Endodermal cell (in vitro differentiated cells): Measurements from ENCODE around the gene TMEM185A. TPM values are rescaled to one million over a fixed set of nuclear protein-coding genes. Genes with fewer than 3 reads are reported as not detected.

ENCODE experiments used
- DNase-seq: peaks from one replicate; pipeline ENCODE4 v3.0.0-alpha.2; 2017
- H3K27ac ChIP-seq: 2 replicates; pipeline ENCODE4 v1.5.1; 2013; ENCODE audit warnings: mild to moderate bottlenecking, low read depth, low read length, moderate library complexity
- H3K27me3 ChIP-seq: 2 replicates; pipeline ENCODE4 v1.6.1; 2013; ENCODE audit warnings: mild to moderate bottlenecking, low read length, moderate library complexity; ENCODE audit not compliant: insufficient read depth, control insufficient read depth, poor library complexity, severe bottlenecking
- H3K36me3 ChIP-seq: 2 replicates; pipeline ENCODE4 v1.7.0; 2013; ENCODE audit warnings: mild to moderate bottlenecking, low read length, moderate library complexity; ENCODE audit not compliant: control insufficient read depth, insufficient read depth
- H3K4me1 ChIP-seq: one replicate; pipeline ENCODE4 v1.7.0; 2013; ENCODE audit warnings: low read length; ENCODE audit not compliant: control insufficient read depth, insufficient read depth
- H3K4me3 ChIP-seq: 2 replicates; pipeline ENCODE4 v1.5.1; 2013; ENCODE audit warnings: mild to moderate bottlenecking, low read length, moderate library complexity
- H3K9ac ChIP-seq: 2 replicates; pipeline ENCODE4 v1.6.1; 2013; ENCODE audit warnings: mild to moderate bottlenecking, low read length, moderate library complexity; ENCODE audit not compliant: poor library complexity, severe bottlenecking; ENCODE audit errors: extremely low read depth
- H3K9me3 ChIP-seq: 2 replicates; pipeline ENCODE4 v1.6.1; 2013; ENCODE audit warnings: mild to moderate bottlenecking, low read length, moderate library complexity; ENCODE audit not compliant: control insufficient read depth
- H3K27ac Mint-ChIP-seq: 2 replicates; pipeline ENCODE4 v1.8.0; 2020; ENCODE audit warnings: mixed read lengths
- H3K27me3 Mint-ChIP-seq: 2 replicates; pipeline ENCODE4 v1.8.0; 2021; ENCODE audit warnings: mild to moderate bottlenecking, mixed read lengths; ENCODE audit not compliant: insufficient read depth
- H3K36me3 Mint-ChIP-seq: 2 replicates; pipeline ENCODE4 v1.8.0; 2020; ENCODE audit warnings: low read depth, mixed read lengths
- H3K4me1 Mint-ChIP-seq: 2 replicates; pipeline ENCODE4 v1.8.0; 2020; ENCODE audit warnings: mixed read lengths
- H3K4me3 Mint-ChIP-seq: 2 replicates; pipeline ENCODE4 v1.8.0; 2020; ENCODE audit warnings: mild to moderate bottlenecking, moderate library complexity, mixed read lengths
- H3K9me3 Mint-ChIP-seq: 2 replicates; pipeline ENCODE4 v1.8.0; 2020; ENCODE audit warnings: mild to moderate bottlenecking, mixed read lengths
- CTCF ChIP-seq: fragments of 200-600 bp; sonication (generic); conservative IDR thresholded peaks from 2 replicates; pipeline ENCODE4 v1.5.0; 2021; ENCODE audit warnings: antibody characterized with exemption, mild to moderate bottlenecking
- WGBS, 2 experiments: methylation state at CpG; one replicate each; pipeline versions ENCODE4 v1.1.5 to v1.1.7; 2013; ENCODE audit warnings: missing lambda C conversion rate in 2 of 2, mixed read lengths in 1 of 2; ENCODE audit not compliant: insufficient coverage in 1 of 2, insufficient read length in 1 of 2; 5-methylcytosine and 5-hydroxymethylcytosine counted together
- total RNA-seq, 2 donors: library from RNA; stranded (reverse); fragmentation: NEBNext Ultra II Directional in 1 of 2; extraction: Animal tissue kit (Norgen Biotek cat#: 25700) in 1 of 2; gene quantifications; 2 replicates in 1 of 2; 3 replicates in 1 of 2; pipeline ENCODE4 v1.2.1, GENCODE V29; 2021

The TMEM185A gene
- total RNA-seq, 2 donors from 2014 or later, result 60.1 to 66.3 TPM

- H3K27me3 Mint-ChIP-seq, result peaks cover 2% of the 10 kb centered on the region
- peaks cover 12% of the 10 kb centered on the region for H3K4me1 Mint-ChIP-seq
- Histone ChIP-seq H3K4me3 (no peak overlapping the region), H3K27me3 (no peaks in the 10 kb centered on the region), H3K9me3 (peaks cover 24% of the 10 kb centered on the region), H3K4me1 (no peaks in the 10 kb centered on the region), H3K9ac (no peak overlapping the region), H3K36me3 (no peaks in the 10 kb centered on the region), H3K27ac (no peak overlapping the region)
- peaks cover 54% of the 10 kb centered on the region for H3K9me3 Mint-ChIP-seq
- H3K4me3 Mint-ChIP-seq, result no peak overlapping the region
- DNase-seq, result no peak
- H3K27ac Mint-ChIP-seq, result no peak overlapping the region
- TF ChIP-seq CTCF, result no peak
- H3K36me3 Mint-ChIP-seq, result peaks cover 5% of the 10 kb centered on the region
- 88 to 100% methylated on average over 1 to 3 of the region's 3 CpGs for WGBS, 2 experiments
Observed at GRCh38 chrX:149639568-149639967, 8.0 kb upstream of the TMEM185A start.

- Mint-ChIP-seq H3K27ac (no peak overlapping the region), H3K27me3 (peaks cover 3% of the 10 kb centered on the region), H3K4me3 (no peak overlapping the region), H3K9me3 (peaks cover 55% of the 10 kb centered on the region), H3K4me1 (peaks cover 12% of the 10 kb centered on the region), H3K36me3 (peaks cover 5% of the 10 kb centered on the region)
- Histone ChIP-seq H3K9ac (no peak overlapping the region), H3K9me3 (peaks cover 24% of the 10 kb centered on the region), H3K4me3 (no peak overlapping the region), H3K27ac (no peak overlapping the region), H3K4me1 (peaks cover under 1% of the 10 kb centered on the region), H3K36me3 (no peaks in the 10 kb centered on the region), H3K27me3 (no peaks in the 10 kb centered on the region)
- no peak for DNase-seq
- no peak for TF ChIP-seq CTCF
Observed at GRCh38 chrX:149638860-149639259, 7.3 kb upstream of the TMEM185A start.

GRCh38 chrX:149633511-149633910 is 1.9 kb upstream of the TMEM185A start:
- no peak for TF ChIP-seq CTCF
- peaks cover 70% of the 10 kb centered on the region for H3K9me3 Mint-ChIP-seq
- H3K9me3 ChIP-seq, result peaks cover 24% of the 10 kb centered on the region
- H3K4me1 Mint-ChIP-seq, result peaks cover 15% of the 10 kb centered on the region
- peaks cover 5% of the 10 kb centered on the region for H3K4me1 ChIP-seq
- H3K27me3 Mint-ChIP-seq, result peaks cover 18% of the 10 kb centered on the region
- H3K27ac ChIP-seq, result no peak overlapping the region
- no peak overlapping the region for H3K9ac ChIP-seq
- DNase-seq, result no peak
- peaks cover 5% of the 10 kb centered on the region for H3K36me3 Mint-ChIP-seq
- no peaks in the 10 kb centered on the region for H3K36me3 ChIP-seq
- H3K27ac Mint-ChIP-seq, result no peak overlapping the region
- no peak overlapping the region for H3K4me3 Mint-ChIP-seq
- no peaks in the 10 kb centered on the region for H3K27me3 ChIP-seq
- no peak overlapping the region for H3K4me3 ChIP-seq
